Stimulated activated CD4-positive, alpha-beta T cell treated with anti-CD3 and anti-CD28 coated beads, Interleukin-12 subunit alpha, Interleukin-12 subunit beta, amount 100 ng/mL, for 48 hours (primary cell): ENCODE results near the gene HPGD.

Experiments
- DNase-seq, 3 donors: peaks; one replicate each; pipeline ENCODE4 v3.0.0-alpha.2; 2020; ENCODE audit warnings: low read depth in 2 of 3, low spot score in 1 of 3

HPGD gene

GRCh38 chr4:174479140-174479539, 43.1 kb downstream of the HPGD start:
- DNase-seq: no peak

DNA sequence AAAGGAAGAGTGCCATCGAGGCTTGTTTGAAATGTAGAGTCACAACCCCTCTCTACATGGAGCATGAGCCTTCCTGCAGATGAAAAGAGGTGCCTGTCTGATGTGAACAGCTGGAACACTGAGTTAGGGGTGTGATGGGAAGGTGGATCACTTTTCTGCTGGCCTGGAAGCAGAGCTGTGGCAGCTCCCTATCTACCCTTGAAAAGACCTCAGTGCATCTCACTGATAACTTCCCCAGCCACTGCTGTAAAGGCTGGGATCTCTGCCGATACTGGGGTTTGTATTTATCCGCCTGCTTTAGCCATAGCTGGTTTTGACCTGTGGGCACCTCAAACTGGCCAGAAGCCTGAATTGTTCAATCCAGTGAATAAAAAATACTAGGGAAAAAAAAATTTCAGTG, 46.8 kb downstream of the HPGD start:
- DNase-seq: no peak

- DNase-seq: no peak
Observed at GRCh38 chr4:174474457-174475075, 47.7 kb downstream of the HPGD start.

GRCh38 chr4:174467107-174467506, 55.2 kb downstream of the HPGD start:
- DNase-seq: no peak

DNA sequence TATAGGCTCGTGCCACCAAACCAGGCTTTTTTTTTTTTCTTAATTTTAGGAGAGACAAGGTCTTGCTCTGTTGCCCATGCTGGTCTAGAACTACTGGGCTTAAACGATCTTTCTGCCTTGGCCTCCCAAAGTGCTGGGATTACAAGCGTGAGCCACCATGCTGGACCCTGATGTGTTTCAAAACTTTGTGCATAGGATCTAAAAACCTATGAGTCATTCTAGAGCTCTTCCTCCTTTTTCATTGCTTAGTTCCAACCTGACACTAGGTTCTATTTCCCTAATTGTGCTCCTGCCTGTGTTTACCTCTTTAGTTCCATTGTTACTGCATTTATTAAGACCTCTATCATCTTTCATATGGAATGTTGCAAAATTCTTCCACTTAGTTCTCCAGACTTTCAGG, 57.3 kb downstream of the HPGD start:
- no peak for DNase-seq

DNA sequence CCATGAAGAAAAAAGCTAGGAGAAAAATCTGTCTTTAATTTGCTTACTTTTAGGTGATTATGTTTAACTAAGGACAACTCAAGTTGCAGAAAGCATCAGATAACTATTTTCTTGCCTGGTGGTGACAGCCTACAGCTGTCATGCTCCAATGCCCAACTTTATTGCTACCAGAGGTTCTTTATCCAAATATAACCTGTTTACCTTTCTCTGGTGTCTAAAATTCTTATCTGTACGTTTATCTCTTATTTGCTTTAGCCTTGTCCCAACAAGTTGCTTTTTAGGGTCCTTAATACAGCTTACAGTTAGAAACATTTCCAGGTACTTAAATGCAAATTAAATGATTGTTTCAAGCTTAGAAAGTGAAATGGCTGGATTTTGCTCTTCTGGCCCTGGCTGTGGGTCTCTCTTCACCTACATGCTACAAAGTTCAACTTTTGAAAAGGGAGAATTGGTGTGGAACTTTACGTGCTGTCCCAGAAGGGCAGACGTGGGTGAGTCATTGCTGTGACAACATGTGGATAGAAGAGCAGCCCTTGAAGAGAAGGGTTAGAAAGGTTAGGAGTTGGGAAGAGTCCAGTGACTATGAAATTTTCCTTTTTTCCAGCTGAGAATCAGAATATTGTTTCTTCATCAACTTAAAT, 60.7 kb downstream of the HPGD start:
- no peak for DNase-seq

GRCh38 chr4:174460684-174461083, 61.6 kb downstream of the HPGD start:
- no peak for DNase-seq

GRCh38 chr4:174457468-174457867, 64.8 kb downstream of the HPGD start:
- no peak for DNase-seq

- DNase-seq: no peak
Observed at GRCh38 chr4:174454815-174455473, 67.3 kb downstream of the HPGD start.

DNA sequence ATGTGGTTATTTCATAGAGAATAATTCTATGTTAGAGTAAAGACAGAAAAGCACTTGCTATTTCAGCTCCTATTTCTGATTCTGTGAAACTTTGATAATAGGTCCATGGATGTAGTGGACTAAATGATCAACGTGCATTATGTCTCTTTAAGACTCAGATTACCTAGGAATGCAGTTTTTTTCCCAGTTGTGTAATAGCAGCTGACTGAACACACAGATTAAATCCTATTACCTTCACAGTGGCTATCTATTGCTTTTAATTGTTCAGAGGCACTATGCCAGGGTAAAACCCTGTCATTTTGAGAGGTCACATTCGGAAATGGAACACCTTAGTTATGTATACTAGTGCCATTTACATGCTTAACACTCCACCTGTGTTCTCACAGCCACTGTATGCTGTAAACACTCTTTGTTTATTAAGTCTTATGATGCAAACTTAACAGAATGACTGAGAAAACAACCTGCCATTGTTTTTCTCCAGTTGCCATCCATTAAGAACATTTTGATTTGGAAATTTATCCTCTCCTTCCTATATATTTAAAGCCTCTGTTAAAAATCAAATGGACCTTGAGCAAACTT, 70.5 kb downstream of the HPGD start:
- no peak for DNase-seq

DNA sequence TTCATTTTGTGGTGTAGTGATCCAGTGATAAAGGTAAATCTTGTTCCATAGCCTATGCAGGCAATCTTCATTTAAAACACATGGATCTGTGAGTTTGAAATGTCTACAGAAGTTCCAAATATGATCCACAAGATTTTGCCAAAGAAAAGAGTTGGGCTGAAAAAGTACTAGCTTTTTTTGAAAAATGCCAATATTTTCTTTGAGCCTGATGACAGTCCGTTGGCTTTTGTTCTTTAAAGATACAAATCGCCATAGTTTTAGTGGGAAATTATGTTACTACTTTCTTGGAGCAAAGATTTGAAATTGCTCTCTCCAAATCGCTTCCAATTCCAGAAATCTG, 71.5 kb downstream of the HPGD start:
- DNase-seq: no peak

DNA sequence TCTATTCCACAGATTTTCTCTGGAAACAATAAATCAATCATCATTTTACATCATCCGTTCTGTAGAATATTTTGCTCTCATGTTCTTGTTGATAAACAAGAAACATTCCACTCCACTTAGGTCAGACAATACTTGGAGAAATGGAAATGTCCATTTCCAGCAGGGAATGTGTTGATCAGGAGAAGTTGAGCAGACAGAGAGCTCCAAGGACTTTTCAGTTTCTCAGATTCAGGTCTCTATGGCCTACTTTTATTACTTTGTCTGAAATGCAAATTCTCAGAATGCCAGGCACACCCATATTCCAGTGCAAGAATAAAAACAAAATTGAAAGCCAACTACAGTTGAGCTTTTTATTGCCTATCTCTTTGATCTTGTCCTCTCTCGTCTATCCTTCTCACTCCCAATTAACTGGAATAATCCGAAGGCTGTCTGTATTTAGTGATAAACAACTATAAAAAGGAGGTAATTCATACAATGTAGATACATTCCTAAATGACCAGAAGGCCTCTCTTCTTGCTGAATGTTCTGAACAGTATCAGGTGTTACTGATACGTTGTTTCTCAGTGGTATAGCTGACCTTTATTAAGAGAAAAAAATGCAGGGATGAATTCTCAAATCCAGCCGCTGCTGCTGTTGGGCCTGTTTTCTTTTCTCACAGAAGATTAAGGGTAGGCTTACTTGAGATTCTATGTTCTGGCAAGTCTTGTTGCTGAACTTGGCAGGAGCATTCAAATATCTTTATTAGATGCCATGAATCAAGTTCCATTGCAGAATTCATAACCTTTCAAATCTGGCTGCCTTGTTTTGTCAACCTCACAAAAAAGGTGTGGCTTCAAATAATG, 72.1 kb downstream of the HPGD start:
- no peak for DNase-seq

GRCh38 chr4:174449152-174449551, 73.1 kb downstream of the HPGD start:
- DNase-seq: no peak

GRCh38 chr4:174444390-174444789, 77.9 kb downstream of the HPGD start:
- DNase-seq: no peak
